Gastrocnemius medialis (tissue), 4 donors: Measurements from ENCODE around the gene MED19.

Experiments
- POLR2A ChIP-seq, 2 donors: fragments of 450-650 bp; IDR thresholded peaks; one replicate each; pipeline ENCODE4 v1.6.1; 2017; ENCODE audit warnings: antibody characterized with exemption in 2 of 2, mild to moderate bottlenecking in 2 of 2, moderate library complexity in 2 of 2
- TF ChIP-seq, protein P1 (sequence below), 5 experiments: fragments of 450-650 bp in 3 of 5; fragments of 200-600 bp in 2 of 5; sonication (generic) in 2 of 5; IDR thresholded peaks in 4 of 5; conservative IDR thresholded peaks in 1 of 5; 1 replicate in 4 of 5; 2 replicates in 1 of 5; pipeline ENCODE4 v1.5.1; 2016 to 2019; ENCODE audit warnings: antibody characterized with exemption in 5 of 5, mild to moderate bottlenecking in 3 of 5, moderate library complexity in 3 of 5

DNA sequence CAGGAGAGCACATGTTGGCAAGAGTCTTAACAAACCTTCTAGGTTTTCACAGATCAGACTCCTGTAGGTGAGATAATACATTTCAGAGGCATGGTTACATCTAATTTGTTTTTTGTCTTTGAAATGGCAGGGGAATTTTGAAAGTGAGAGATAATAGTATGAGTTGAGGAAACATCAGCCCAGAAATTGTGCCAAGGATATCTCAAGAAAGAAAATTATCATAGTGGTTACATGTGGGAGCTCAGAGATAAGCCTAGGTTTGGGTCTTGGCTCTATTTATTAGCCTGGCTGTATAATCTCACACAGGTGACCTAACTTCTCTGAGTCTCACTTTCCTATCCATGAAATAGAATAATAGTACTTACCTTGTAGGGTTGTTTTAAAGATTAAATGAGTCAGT is 39.2 kb upstream of the MED19 start:
- TF ChIP-seq, protein P1, sequence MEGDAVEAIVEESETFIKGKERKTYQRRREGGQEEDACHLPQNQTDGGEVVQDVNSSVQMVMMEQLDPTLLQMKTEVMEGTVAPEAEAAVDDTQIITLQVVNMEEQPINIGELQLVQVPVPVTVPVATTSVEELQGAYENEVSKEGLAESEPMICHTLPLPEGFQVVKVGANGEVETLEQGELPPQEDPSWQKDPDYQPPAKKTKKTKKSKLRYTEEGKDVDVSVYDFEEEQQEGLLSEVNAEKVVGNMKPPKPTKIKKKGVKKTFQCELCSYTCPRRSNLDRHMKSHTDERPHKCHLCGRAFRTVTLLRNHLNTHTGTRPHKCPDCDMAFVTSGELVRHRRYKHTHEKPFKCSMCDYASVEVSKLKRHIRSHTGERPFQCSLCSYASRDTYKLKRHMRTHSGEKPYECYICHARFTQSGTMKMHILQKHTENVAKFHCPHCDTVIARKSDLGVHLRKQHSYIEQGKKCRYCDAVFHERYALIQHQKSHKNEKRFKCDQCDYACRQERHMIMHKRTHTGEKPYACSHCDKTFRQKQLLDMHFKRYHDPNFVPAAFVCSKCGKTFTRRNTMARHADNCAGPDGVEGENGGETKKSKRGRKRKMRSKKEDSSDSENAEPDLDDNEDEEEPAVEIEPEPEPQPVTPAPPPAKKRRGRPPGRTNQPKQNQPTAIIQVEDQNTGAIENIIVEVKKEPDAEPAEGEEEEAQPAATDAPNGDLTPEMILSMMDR (IDR thresholded peaks at IDR 0.05 in 4 of 5, conservative IDR thresholded peaks at IDR 0.05 in 1 of 5) = no peak
- no peak for TF ChIP-seq POLR2A (IDR thresholded peaks at IDR 0.05)
